ENCODE measurements around the gene C17orf113.
"Not testable (repeated sequence)": the region's sequence is repeated elsewhere in the genome, so short reads cannot be mapped to it uniquely, and the experiment has no call there.

C17orf113 gene

GRCh38 chr17:42012363-42012762, 38.0 kb downstream of the C17orf113 start:
- not testable (repeated sequence) for DNase-seq

- DNase-seq: no peak
Observed at GRCh38 chr17:42010898-42011516, 39.4 kb downstream of the C17orf113 start.

- not testable (repeated sequence) for DNase-seq
Observed at GRCh38 chr17:42010266-42010680, 40.1 kb downstream of the C17orf113 start.

GRCh38 chr17:42009170-42009569, 41.2 kb downstream of the C17orf113 start:
- no peak for DNase-seq

GRCh38 chr17:42005166-42005565, 45.2 kb downstream of the C17orf113 start:
- DNase-seq: no peak

DNA sequence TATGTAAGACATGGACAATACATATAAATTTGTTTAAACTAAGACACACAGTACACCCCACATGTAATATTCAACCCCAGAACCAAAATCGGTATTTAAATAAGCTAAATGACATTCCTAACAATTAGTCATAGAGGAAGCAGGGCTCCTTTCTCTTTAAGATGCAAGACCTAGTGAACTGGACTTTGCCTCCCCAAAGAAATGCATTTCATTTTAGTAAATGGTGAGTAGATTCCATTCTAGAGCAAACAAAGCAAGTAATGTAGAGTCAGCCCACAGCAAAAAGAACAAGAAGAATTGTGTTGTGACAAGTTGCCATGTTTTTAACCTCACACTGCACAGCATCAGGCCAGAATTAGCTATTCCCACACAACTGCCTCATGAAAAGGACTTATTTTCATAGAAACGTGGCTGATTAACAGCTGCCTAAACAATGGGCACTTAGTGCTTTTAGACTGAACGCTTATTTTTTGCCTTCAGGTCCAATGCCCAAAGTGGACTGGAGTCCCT, 47.6 kb downstream of the C17orf113 start:
- no peak for DNase-seq

DNA sequence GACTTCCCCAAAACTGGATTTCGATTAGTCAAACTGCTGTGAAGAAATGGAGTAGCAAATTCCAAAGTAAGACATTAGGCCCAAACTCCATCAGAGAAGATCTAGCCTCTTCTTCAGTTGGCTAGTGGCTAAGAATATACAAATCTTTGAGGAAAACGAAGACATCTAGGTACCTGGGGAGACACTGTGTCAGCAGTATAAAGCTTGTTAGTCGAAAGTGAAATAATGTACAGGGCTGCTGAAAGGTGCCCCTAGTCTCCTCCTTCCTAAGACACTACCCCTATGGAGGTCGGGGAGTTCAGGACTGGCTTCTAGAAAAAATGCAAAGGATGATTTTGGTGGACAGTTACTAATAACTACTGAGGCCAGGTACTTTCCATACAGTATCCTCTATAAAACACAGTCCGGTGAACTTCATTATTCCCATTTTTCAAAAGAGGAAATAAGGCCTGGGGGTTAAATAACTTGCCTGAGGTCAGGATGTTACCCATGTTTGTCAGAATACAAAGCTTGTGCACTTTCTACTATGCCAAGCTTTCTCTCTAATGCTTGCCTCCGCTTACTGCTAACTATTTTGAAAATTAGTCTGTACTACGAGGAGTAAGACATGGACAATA, 48.1 kb downstream of the C17orf113 start:
- DNase-seq: no peak

DNA sequence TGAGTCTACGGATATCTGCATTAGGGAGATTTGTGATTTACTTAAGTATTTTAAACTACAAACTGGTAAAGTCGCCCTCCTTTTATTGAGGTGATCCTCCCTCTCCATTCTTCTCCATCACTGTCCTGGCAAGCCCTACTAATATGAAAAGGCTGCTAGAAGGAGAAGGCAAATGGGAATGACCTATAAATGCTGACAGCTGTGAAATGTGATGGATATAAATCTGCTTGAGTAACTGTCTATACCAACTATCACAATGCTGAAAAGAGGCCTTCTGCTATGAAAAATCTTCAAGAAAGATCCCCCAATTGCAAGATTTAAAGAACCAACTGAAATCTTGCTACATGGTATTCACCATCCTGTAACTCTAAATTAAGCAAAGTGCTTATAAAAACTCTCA, 48.7 kb downstream of the C17orf113 start:
- DNase-seq: no peak

GRCh38 chr17:42000413-42001133, 49.8 kb downstream of the C17orf113 start:
- DNase-seq: no peak

DNA sequence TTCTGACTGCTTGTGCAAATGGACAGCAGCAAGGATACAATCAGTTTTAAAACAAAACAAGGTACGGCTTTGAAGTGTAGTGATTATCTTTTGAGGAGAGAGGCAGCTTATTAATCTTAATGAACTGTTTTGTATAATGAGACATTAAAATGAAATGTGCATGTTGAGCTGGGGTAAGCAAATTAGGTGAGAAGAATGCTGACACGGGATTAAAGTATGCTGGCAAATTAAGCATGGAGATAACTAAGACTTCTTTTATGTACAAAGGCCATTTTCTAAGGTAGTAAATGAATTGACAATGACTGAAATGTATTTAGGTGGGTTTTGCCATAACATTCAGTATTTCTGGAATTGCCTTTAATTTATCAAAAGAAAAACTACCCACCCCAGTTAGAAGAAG, 51.9 kb downstream of the C17orf113 start:
- DNase-seq: no peak

- no peak for DNase-seq
Observed at GRCh38 chr17:41996855-41997164, 53.6 kb downstream of the C17orf113 start.

DNA sequence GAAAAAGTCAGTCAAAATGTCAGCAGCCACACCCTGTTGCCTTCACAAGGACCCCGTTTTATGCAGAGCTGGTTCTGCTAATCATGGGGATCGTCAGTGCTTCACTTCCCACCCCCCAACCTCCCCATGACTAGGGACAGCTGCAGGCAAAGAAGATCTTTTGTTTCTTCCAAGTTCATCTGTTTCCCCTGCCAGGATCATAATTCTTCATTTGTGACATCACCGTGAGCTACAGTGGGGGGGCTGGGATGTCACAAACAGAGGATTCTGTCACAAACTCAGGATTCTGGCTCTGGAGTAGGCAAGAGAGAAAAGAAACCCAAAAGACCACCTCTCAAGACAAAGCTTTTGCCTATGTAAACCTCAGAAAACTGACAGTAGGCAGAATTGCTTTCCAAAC, 57.8 kb downstream of the C17orf113 start:
- no peak for DNase-seq

GRCh38 chr17:41989702-41990419, 60.5 kb downstream of the C17orf113 start:
- DNase-seq: no peak

DNA sequence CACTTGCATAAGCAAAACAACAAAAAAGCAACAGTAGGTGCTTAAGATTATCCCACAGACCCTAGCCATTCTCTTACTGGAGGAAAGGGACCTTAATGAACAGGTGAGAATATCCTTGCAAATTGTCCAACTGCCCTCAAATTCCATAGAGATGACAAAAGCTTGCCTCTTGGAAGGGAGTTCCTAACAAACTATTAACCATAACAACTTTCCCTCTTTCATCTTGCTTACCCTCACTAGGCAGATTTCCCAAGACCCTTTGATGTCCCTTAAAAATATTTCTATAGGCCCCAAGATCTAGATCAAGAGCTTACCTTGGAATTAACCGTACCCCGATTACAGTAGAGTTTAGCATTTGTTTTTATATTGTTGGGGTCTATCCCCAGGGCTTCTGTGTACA, 62.0 kb downstream of the C17orf113 start:
- DNase-seq: no peak
